Endometrial microvascular endothelial cells (primary cell): ENCODE data around the gene CRMP1. TPM values are rescaled to one million over a fixed set of nuclear protein-coding genes. Genes with fewer than 3 reads are reported as not detected.

Experiments
- in situ Hi-C: cut with HindIII; loops from 2 replicates; pipeline ENCODE4 v1.10.0; 2017; ENCODE audit warnings: low sequenced_read_pairs, low pct_unique_long_range_greater_than_20kb; ENCODE audit errors: inconsistent ontology term
- total RNA-seq: library from RNA; depleted of rRNA; stranded (reverse); fragments of >200 nt; gene quantifications from one replicate; pipeline ENCODE4 v1.2.3, GENCODE V29; 2015; ENCODE audit errors: inconsistent ontology term

Gene CRMP1
- total RNA-seq, 1 donor from 2014 or later: 0.09 TPM

DNA sequence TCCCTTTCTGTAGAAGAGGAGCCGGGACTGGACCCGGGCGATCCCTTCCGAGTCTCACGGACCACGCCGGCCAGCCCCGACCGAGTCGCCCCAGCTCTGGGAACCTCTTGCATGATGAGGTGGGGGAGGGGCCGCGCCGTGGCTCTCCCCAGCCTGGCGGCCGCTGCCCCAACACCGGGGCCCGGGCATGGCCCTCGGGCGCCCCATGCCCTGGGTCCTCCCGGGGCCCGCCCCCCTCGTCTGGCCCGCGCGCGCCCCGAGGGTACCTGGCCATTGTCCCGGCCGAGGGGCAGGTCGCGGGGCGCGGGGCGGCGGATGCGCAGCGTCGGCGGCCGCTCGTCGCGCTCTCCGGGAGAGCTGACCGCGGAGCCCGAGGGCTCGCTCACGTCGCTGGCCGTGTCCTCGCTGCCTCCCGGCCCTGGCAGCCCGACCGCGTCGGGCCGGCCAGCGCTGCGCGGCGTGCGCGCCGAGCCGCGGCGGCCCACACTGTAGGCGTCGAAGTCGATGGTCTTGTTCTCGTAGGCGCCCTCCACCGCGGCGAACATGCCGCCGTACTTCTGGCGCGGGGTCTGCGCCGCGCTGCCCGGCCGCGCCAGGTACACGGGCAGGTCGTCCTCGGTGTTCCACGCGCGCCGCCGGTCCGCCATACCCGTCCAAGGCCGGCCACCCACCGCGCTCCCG, 423 bp downstream of the CRMP1 start:
- in situ Hi-C loops: no loop called here

DNA sequence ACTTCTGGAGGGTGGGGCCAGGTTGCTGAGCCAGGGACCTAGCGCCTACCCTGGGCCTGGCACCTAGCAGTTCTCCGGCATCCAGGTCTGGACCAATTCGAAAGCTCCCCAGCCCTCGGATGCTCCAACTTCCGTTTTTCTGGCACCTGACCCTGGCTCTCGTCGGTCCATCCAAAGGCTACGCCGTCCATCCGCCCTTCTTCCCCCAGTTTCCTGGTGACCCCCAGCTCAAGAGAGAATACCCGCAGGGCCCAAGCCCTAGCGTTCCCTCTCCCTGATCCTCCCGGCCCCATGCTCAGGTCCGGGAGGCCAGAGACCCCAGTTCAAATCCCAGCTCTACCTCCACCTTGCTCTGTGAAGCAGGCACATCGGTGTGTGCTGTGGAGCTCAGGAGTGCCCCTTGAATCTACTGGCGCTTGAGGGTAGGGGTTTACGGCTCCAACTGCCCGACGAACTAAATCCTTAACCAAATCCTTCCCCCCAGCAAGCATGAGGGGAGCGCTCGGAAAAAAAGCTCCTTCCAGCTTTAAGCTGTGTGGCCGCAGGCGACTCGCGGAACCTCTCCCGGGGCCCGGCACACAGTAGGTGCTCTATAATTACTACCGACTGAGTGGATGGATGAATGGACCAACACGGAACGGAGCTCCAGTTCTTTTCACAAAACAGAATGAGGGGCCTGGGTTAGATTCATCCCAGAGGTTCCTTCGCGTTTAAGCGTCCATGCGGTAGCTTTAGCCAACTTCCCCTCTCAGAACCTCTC, 1.1 kb downstream of the CRMP1 start:
- in situ Hi-C loops: no loop called here

DNA sequence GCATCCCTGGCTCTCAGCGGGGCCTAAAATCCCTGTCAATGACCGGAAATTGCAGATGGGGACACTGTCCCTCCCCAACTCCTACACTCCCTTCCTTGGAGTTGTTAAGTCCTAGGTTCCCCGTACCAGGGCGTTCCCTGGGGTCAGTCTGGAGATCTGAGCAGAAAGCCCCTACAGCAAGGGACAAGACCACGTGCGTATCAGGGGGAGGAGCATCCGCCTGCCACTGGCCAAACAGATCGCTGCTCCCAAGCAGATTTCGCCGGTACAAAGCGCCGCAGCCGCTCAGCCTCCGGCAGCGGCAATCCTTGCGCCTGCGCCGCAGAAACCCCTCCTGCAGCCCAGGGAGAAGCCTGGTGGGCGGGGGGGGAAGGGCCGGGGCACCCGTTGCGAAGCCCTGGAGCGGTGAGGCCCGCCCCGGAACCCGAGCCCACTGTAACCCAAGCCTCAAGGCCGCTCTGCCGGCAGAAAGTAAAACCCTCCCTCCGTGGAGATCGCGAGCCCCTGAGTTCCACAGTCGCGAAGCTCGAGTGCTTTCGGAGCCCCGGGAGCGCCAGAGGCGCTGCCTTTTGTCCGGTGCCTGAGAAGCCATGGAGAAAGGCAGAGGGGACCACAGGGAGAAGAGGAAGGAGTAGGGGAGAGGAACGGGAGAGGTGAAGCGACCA, 2.7 kb downstream of the CRMP1 start:
- in situ Hi-C loops: no loop called here

DNA sequence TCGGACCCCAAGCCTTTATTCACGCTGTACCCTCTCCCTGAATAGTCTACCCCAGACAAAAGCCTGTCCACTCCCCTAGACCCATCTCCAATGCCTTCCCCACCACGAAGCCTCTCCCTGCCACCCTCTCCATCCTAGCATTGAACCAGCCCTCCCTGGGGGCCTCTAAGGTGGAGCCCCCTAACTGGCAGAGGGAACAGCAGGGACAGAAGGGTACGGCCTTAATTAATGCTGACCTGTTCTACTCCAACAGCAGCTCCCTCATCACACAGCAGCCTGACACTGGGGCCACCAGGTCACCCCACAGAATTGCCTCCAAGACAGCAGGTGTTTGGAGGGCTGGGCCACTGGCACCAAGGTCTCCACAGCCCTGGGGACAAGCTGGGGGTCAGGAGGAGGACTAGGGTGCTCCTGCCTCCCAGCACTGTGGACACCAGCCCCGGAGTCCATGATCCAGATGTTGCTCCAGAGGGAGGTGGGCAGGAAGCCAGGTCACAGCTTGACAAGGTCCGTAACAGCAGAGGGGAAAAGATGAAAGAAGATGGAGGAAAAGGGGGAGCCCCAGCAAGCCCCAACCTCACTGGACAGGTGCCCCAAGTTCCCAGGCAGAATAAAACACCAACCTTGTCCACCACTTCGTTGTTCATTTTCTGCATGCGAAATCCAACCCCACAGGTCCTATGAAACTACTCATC, 3.7 kb downstream of the CRMP1 start:
- in situ Hi-C loops: no loop called here

GRCh38 chr4:5888222-5889001, 4.5 kb downstream of the CRMP1 start:
- in situ Hi-C loops: no loop called here

- in situ Hi-C loops: no loop called here
Observed at GRCh38 chr4:5887361-5888221, 5.3 kb downstream of the CRMP1 start.

DNA sequence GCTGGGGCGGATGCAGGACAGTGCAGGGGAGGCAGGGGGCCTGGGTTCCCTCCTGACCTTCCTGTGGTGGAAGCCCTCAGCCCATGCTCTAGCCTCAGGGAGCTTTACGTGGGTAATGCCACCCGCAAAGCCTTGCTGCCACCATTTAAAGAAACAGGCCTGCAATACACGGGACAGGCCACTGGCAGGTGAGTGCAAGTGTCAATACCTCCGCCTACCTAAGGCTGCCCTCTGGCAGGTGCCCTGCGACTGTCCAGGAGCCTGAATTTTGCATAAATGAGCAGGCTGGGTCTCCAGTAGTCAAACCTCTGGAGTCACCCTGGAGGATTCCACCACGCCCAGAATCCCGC, 5.9 kb downstream of the CRMP1 start:
- in situ Hi-C loops: no loop called here

- in situ Hi-C loops: no loop called here
Observed at GRCh38 chr4:5885733-5886132, 7.2 kb downstream of the CRMP1 start.

DNA sequence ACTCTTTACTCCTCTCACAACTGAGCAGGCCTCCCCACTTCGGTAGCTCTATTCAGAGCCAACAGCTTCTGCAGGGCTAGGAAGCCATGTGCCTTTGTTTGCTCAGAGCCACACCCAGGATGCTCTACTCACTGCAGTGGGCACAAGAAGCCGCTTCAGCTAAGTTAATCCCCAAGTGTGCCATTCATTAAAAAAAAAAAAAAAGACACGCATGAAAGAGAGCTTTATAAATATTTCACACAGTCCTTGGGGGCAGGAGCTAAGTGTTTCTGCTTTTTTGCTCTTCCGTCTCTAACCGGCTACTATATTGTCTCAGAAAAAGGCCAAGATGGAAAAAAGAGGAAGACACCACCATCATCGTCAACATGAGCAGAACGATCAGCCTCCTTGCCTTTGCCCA, 8.1 kb downstream of the CRMP1 start:
- in situ Hi-C loops: no loop called here

DNA sequence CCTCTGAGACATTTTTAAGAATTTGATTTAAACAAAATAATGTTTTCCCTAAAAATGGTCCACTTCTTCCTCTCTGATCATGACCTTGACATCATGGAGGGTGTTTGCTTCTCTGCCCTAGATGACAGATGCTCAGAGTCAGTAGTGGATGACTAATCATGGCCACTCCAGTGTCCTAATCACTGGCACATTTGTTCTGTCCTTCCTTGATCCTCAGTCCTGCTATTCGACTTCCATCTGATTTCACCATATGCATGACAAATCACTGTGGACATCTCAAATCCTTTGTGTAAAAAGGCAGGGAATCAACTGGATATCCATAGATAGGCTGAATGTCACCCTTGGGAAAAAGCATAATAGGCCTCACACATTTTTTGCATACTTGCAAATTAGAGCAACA, 9.0 kb downstream of the CRMP1 start:
- in situ Hi-C loops: no loop called here

- in situ Hi-C loops: no loop called here
Observed at GRCh38 chr4:5882947-5883346, 9.9 kb downstream of the CRMP1 start.

DNA sequence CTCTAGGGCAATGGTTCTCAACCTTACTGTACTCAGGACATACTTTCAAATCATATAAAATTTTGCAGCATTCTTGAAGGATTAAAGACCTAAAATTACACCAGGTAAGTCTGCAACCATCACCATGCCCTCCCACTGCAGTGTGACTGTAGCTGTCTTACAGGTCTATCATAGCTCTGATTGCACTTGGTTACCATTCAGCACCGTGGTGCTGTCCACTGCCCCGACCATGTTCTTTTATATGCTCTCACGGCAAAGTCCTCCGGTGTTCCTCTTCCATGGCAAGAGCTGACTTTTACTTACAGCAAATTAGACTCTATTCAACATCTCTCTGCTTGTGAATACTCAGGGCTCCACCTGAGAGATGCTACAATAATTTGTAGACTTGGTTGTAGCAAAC, 11.5 kb downstream of the CRMP1 start:
- in situ Hi-C loops: no loop called here

GRCh38 chr4:5878359-5878758, 14.5 kb downstream of the CRMP1 start:
- in situ Hi-C loops: no loop called here

DNA sequence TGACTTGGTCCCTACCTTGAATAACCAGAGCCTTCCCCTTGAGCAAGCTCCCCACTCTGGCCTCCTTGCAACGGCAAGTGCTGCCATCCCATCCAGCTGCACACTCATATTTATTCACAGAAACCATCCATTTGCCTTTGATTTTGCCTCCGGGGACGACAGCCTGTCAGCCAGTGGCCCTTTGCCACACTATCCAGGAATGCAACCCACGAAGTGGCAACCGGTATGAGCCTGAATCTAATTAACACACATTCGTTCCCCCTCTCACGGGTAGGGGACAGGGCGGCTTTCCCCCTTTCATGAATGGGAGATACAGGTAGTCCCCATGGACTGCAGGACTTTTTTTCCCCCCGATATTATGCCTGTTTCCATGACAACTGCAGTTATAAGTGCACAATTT, 15.5 kb downstream of the CRMP1 start:
- in situ Hi-C loops: no loop called here

- in situ Hi-C loops: no loop called here
Observed at GRCh38 chr4:5874811-5875449, 18.0 kb downstream of the CRMP1 start.

GRCh38 chr4:5870701-5871100, 22.2 kb downstream of the CRMP1 start:
- in situ Hi-C loops: no loop called here

DNA sequence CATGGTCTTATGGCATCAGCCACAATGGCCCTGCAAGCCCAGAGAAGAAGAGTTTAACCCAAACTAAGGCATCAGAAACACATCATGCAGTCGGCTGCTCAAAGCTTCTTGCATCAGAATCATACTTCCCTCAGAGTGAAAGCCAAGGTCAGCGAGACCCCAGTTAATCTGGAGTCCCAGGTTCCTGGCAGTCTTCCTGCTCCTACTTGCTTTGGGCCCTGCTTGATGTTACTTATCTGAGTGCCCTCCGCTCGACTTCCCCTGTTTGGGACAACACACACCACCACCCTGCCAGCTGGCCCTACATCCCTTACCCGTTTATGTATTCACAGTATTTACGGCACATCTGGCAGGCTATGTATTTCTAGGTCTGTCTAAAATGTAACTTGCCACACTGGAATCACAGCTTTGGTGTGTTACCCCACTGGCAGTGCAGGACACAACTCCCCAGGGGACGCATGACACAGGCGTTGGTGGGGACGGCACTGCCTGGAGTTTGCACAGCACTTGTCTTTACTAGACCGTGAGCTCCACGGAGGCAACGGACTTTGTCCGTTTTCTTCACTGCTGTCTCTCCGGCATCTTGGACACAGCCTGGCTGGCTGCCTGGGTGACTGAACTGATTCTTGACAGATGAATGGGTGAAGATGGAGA, 22.8 kb downstream of the CRMP1 start:
- in situ Hi-C loops: no loop called here
